Thoracic aorta (tissue), 2 donors: Measurements from ENCODE around the gene DGCR6L. TPM values are rescaled to one million over a fixed set of nuclear protein-coding genes. Genes with fewer than 3 reads are reported as not detected.
"Not testable (repeated sequence)": the region's sequence is repeated elsewhere in the genome, so short reads cannot be mapped to it uniquely, and the experiment has no call there.

ENCODE experiments used
- ATAC-seq: fragments of 150-250 bp; one replicate; pipeline ENCODE4 v1.8.0; 2017; ENCODE audit warnings: low read depth; ENCODE audit not compliant: insufficient number of reproducible peaks, low FRiP score
- DNase-seq: peaks from one replicate; pipeline ENCODE4 v3.0.0-alpha.2; 2020; ENCODE audit warnings: low spot score
- H3K27ac ChIP-seq, 2 donors: fragments of 200-600 bp; sonication (generic); 1 replicate in 1 of 2; 2 replicates in 1 of 2; pipeline ENCODE4 v1.5.1; 2016; ENCODE audit warnings: mild to moderate bottlenecking in 2 of 2, moderate library complexity in 2 of 2
- H3K27me3 ChIP-seq: fragments of 200-600 bp; sonication (generic); replicated peaks from 2 replicates; pipeline ENCODE4 v1.6.0; 2016; ENCODE audit warnings: mild to moderate bottlenecking; ENCODE audit not compliant: insufficient read depth
- H3K36me3 ChIP-seq: fragments of 200-600 bp; sonication (generic); one replicate; pipeline ENCODE4 v1.5.1; 2016
- H3K4me1 ChIP-seq, 2 donors: fragments of 200-600 bp; sonication (generic); 1 replicate in 1 of 2; 2 replicates in 1 of 2; pipeline versions ENCODE4 v1.5.1 to v1.6.0; 2016; ENCODE audit warnings: low read depth in 2 of 2, mild to moderate bottlenecking in 1 of 2; ENCODE audit not compliant: control insufficient read depth in 1 of 2
- H3K4me3 ChIP-seq: fragments of 200-600 bp; sonication (generic); 2 replicates; pipeline ENCODE4 v1.5.1; 2016; ENCODE audit warnings: mild to moderate bottlenecking
- H3K9me3 ChIP-seq: fragments of 200-600 bp; sonication (generic); 2 replicates; pipeline ENCODE4 v1.5.1; 2016
- CTCF ChIP-seq: fragments of 200-600 bp; sonication (generic); IDR thresholded peaks from one replicate; pipeline ENCODE4 v1.5.1; 2019; ENCODE audit warnings: antibody characterized with exemption
- total RNA-seq, 2 donors: library from RNA; depleted of rRNA; stranded (reverse); fragments of >200 nt; gene quantifications; one replicate each; pipeline versions ENCODE4 v1.1.0 to v1.2.3, GENCODE V29; 2016

DGCR6L gene
- total RNA-seq, 2 donors from 2014 or later: 28.8 to 69.3 TPM

GRCh38 chr22:20271114-20271994, 48.5 kb downstream of the DGCR6L start:
- Histone ChIP-seq H3K9me3 (no peaks in the 10 kb centered on the region), H3K4me3 (no peak overlapping the region), H3K4me1 (peaks cover 0 to 11% of the 10 kb centered on the region in 2 donors), H3K27ac (no peak overlapping the region), H3K27me3 (no peaks in the 10 kb centered on the region), H3K36me3 (no peaks in the 10 kb centered on the region)
- DNase-seq: no peak
- TF ChIP-seq CTCF: no peak
- ATAC-seq: no peak

- H3K36me3 ChIP-seq, H3K9me3 ChIP-seq, H3K27ac ChIP-seq, ATAC-seq, H3K4me3 ChIP-seq, H3K27me3 ChIP-seq, DNase-seq: not testable (repeated sequence)
- peaks cover 0 to 11% of the 10 kb centered on the region in 2 donors for H3K4me1 ChIP-seq
Observed at GRCh38 chr22:20270190-20271113, 49.4 kb downstream of the DGCR6L start.

GRCh38 chr22:20269673-20270072, 50.2 kb downstream of the DGCR6L start:
- not testable (repeated sequence) for ATAC-seq, H3K27ac ChIP-seq, H3K36me3 ChIP-seq, DNase-seq, H3K4me3 ChIP-seq, H3K9me3 ChIP-seq, H3K27me3 ChIP-seq
- H3K4me1 ChIP-seq: peaks cover 0 to 11% of the 10 kb centered on the region in 2 donors

- not testable (repeated sequence) for ATAC-seq, H3K36me3 ChIP-seq, H3K27me3 ChIP-seq, H3K4me3 ChIP-seq, H3K9me3 ChIP-seq, DNase-seq, H3K27ac ChIP-seq
- H3K4me1 ChIP-seq: peaks cover 0 to 11% of the 10 kb centered on the region in 2 donors
Observed at GRCh38 chr22:20269201-20269600, 50.7 kb downstream of the DGCR6L start.

- peak; percentile 76 for TF ChIP-seq CTCF
- Histone ChIP-seq H3K4me3 (peak within 1 kb of the TSS; percentile 70), H3K36me3 (no peaks in the 10 kb centered on the region), H3K9me3 (no peaks in the 10 kb centered on the region), H3K27ac (no peak within 1 kb of the TSS), H3K27me3 (no peaks in the 10 kb centered on the region), H3K4me1 (peaks cover 0 to 11% of the 10 kb centered on the region in 2 donors)
- no peak for DNase-seq
- no peak for ATAC-seq
Observed at GRCh38 chr22:20268279-20269012, 51.4 kb downstream of the DGCR6L start, which contains the start of gene RTN4R. Gene RTN4R, minus strand, starts transcription at chr22:20268318. Its CDS starts 226 bp downstream, at chr22:20268092.
